Measurements from ENCODE around the gene FOSL1. TPM values are rescaled to one million over a fixed set of nuclear protein-coding genes. Genes with fewer than 3 reads are reported as not detected.

The FOSL1 gene
- total RNA-seq, 2 experiments from 2014 or later, result 0.88 TPM; not detected in 1

GRCh38 chr11:65851811-65852507 lies 48.2 kb downstream of the FOSL1 start:
- peaks cover 29% of the 10 kb centered on the region for H3K79me2 ChIP-seq (ENCODE audit: insufficient read depth, low read depth, low read length)
- H3K27ac ChIP-seq (ENCODE audit: low read depth, low read length, poor library complexity, severe bottlenecking), result no peak overlapping the region
- H3K9me2 ChIP-seq (ENCODE audit: insufficient read depth, low read length), result no peaks in the 10 kb centered on the region
- no peak for TF ChIP-seq EZH2phosphoT487 (IDR thresholded peaks at IDR 0.05; ENCODE audit: borderline replicate concordance, low read depth, low read length)
- TF ChIP-seq, protein P1, sequence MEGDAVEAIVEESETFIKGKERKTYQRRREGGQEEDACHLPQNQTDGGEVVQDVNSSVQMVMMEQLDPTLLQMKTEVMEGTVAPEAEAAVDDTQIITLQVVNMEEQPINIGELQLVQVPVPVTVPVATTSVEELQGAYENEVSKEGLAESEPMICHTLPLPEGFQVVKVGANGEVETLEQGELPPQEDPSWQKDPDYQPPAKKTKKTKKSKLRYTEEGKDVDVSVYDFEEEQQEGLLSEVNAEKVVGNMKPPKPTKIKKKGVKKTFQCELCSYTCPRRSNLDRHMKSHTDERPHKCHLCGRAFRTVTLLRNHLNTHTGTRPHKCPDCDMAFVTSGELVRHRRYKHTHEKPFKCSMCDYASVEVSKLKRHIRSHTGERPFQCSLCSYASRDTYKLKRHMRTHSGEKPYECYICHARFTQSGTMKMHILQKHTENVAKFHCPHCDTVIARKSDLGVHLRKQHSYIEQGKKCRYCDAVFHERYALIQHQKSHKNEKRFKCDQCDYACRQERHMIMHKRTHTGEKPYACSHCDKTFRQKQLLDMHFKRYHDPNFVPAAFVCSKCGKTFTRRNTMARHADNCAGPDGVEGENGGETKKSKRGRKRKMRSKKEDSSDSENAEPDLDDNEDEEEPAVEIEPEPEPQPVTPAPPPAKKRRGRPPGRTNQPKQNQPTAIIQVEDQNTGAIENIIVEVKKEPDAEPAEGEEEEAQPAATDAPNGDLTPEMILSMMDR (conservative IDR thresholded peaks at IDR 0.05; ENCODE audit: low read length), result no peak
- H4K20me1 ChIP-seq (ENCODE audit: insufficient read depth, low read length), result peaks cover 16% of the 10 kb centered on the region
- H3K4me2 ChIP-seq (ENCODE audit: low read length), result no peak overlapping the region
- CTCF ChIA-PET (ENCODE audit: unreplicated experiment), result no interaction called here
- peaks cover 7% of the 10 kb centered on the region; the same call in 1 of the 2 replicates for H3K9me3 ChIP-seq (ENCODE audit: low read length)
- H2AFZ ChIP-seq (ENCODE audit: low read length), result no peak overlapping the region
- POLR2A ChIA-PET, result no interaction called here
- no peak for DNase-seq (ENCODE audit: low spot score)
- intact Hi-C loops (cut with micrococcal nuclease; ENCODE audit: unreplicated experiment), result no loop called here
- BruUV-seq (replicated peaks), result no TSS peak
- H3K4me1 ChIP-seq (ENCODE audit: insufficient read depth, low read length, poor library complexity, severe bottlenecking), result peaks cover 8% of the 10 kb centered on the region
- H3K4me3 ChIP-seq (ENCODE audit: low read depth, low read length, poor library complexity, severe bottlenecking), result no peak overlapping the region
- peaks cover 63% of the 10 kb centered on the region for H3K36me3 ChIP-seq (ENCODE audit: insufficient read depth, low read length)

DNA sequence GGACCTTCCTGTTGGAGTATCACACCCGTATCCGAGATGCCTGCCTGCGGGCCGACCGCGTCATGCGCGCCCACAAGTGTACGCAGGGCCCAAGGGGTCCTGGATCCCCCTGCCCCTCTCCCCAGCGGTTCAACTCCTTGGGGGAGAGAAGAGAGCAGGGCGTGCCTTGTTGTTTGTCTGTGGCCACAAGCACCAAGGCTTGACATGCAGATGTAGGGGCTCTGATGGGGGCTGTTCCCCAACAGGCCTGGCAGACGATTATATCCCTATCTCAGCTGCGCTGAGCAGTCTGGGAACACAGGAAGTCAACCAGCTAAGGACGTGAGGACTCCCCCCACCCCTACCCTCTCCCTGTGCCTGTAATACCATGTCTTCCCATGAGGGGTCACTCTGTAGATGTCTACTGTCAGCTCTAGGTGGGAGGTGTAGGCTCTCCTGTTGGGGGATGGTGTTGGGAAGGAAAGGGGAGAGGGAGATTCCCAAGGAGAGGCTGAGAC lies 49.1 kb downstream of the FOSL1 start:
- CTCF ChIA-PET (ENCODE audit: unreplicated experiment), result no interaction called here
- POLR2A ChIA-PET, result no interaction called here
- H3K4me3 ChIP-seq (ENCODE audit: low read depth, low read length, poor library complexity, severe bottlenecking), result no peak overlapping the region
- H4K20me1 ChIP-seq (ENCODE audit: insufficient read depth, low read length), result peaks cover 9% of the 10 kb centered on the region
- peaks cover 3% of the 10 kb centered on the region for H3K4me1 ChIP-seq (ENCODE audit: insufficient read depth, low read length, poor library complexity, severe bottlenecking)
- TF ChIP-seq EZH2phosphoT487 (IDR thresholded peaks at IDR 0.05; ENCODE audit: borderline replicate concordance, low read depth, low read length), result no peak
- TF ChIP-seq, protein P1 (conservative IDR thresholded peaks at IDR 0.05; ENCODE audit: low read length), result peak; percentile 78
- no peak overlapping the region for H3K27ac ChIP-seq (ENCODE audit: low read depth, low read length, poor library complexity, severe bottlenecking)
- no TSS peak for BruUV-seq (replicated peaks)
- no peak overlapping the region for H2AFZ ChIP-seq (ENCODE audit: low read length)
- no peaks in the 10 kb centered on the region for H3K9me2 ChIP-seq (ENCODE audit: insufficient read depth, low read length)
- peaks cover 55% of the 10 kb centered on the region for H3K36me3 ChIP-seq (ENCODE audit: insufficient read depth, low read length)
- peaks cover 7% of the 10 kb centered on the region; the same call in 1 of the 2 replicates for H3K9me3 ChIP-seq (ENCODE audit: low read length)
- DNase-seq (ENCODE audit: low spot score), result no peak
- intact Hi-C loops (cut with micrococcal nuclease; ENCODE audit: unreplicated experiment), result no loop called here
- H3K4me2 ChIP-seq (ENCODE audit: low read length), result no peak overlapping the region
- H3K79me2 ChIP-seq (ENCODE audit: insufficient read depth, low read depth, low read length), result peaks cover 21% of the 10 kb centered on the region

Measured in OCI-LY7 (cell line).